A549 (cell line): ENCODE measurements around the gene BMP10. TPM values are rescaled to one million over a fixed set of nuclear protein-coding genes. Genes with fewer than 3 reads are reported as not detected.
A peak's percentile ranks its signal among the peaks of the same experiment; 100 is the strongest.

Experiments used
- ATAC-seq, 2 experiments: fragments of 200-7000 bp in 1 of 2; fragments of >200 bp in 1 of 2; cut with Nextera tagmentation in 1 of 2; cut with Tn5 transposase in 1 of 2; 3 replicates each; pipeline versions ENCODE4 v1.8.0 to v1.9.1; 2018 to 2020; ENCODE audit warnings: mild to moderate bottlenecking in 1 of 2, moderate library complexity in 1 of 2
- CTCF ChIA-PET: fragments of 300-600 bp; sonication (Branson Sonifier 250); formaldehyde crosslinking; extraction: SDS; loops from one replicate; lab custom pipeline; 2021; ENCODE audit warnings: antibody characterized with exemption, inconsistent platforms; lab: Yijun Ruan, JAX
- POLR2A ChIA-PET: fragments of 350-600 bp; formaldehyde crosslinking; extraction: SDS; loops from one replicate; lab custom pipeline; 2021; ENCODE audit warnings: antibody characterized with exemption, inconsistent platforms; lab: Yijun Ruan, JAX
- DNase-seq, 2 experiments: peaks; one replicate each; pipeline versions ENCODE4 v3.0.0 to v3.0.0-alpha.2; 2011 to 2016; ENCODE audit warnings: low read depth in 1 of 2, low spot score in 1 of 2
- FAIRE-seq: peaks from 2 replicates; lab custom pipeline; 2011; peaks lifted over from hg19 to GRCh38; lab: Jason Lieb, UNC
- H3K27ac ChIP-seq, 2 experiments: fragments of >200 bp; sonication (Bioruptor Twin); formaldehyde crosslinking; 3 replicates each; pipeline ENCODE4 v1.5.1; 2016 to 2017
- H3K4me1 ChIP-seq: fragments of >200 bp; sonication (Bioruptor Twin); formaldehyde crosslinking; 3 replicates; pipeline ENCODE4 v1.6.1; 2016
- H3K4me2 ChIP-seq: fragments of >200 bp; sonication (Bioruptor Twin); formaldehyde crosslinking; 3 replicates; pipeline ENCODE4 v1.6.1; 2016
- H3K4me3 ChIP-seq: fragments of >200 bp; sonication (Bioruptor Twin); formaldehyde crosslinking; 3 replicates; pipeline ENCODE4 v1.5.1; 2016
- H3K9me3 ChIP-seq: fragments of >200 bp; sonication (Bioruptor Twin); formaldehyde crosslinking; 3 replicates; pipeline ENCODE4 v1.6.1; 2016
- CBX2 ChIP-seq: fragments of 200-600 bp; sonication (generic); IDR thresholded peaks from 2 replicates; pipeline ENCODE4 v1.6.1; 2016; ENCODE audit warnings: low read depth, mild to moderate bottlenecking, borderline replicate concordance
- CBX8 ChIP-seq: fragments of 200-600 bp; sonication (generic); IDR thresholded peaks from 2 replicates; pipeline ENCODE4 v1.6.1; 2016
- CHD4 ChIP-seq: fragments of 200-600 bp; sonication (generic); IDR thresholded peaks from 2 replicates; pipeline ENCODE4 v1.6.1; 2016; ENCODE audit warnings: antibody characterized with exemption, mild to moderate bottlenecking, borderline replicate concordance
- EHF ChIP-seq: fragments of 250-450 bp; sonication (Bioruptor Pico); IDR thresholded peaks from 2 replicates; pipeline ENCODE4 v1.5.0; 2020; ENCODE audit warnings: mild to moderate bottlenecking
- ELK1 ChIP-seq: fragments of 150-350 bp; IDR thresholded peaks from 2 replicates; pipeline ENCODE4 v1.6.1; 2014; ENCODE audit warnings: low read depth, mild to moderate bottlenecking, low read length
- ESRRA ChIP-seq: fragments of 150-350 bp; IDR thresholded peaks from 2 replicates; pipeline ENCODE4 v1.6.1; 2014; ENCODE audit warnings: mild to moderate bottlenecking, low read length, borderline replicate concordance
- FOSL2 ChIP-seq, 2 experiments: fragments of 450-650 bp in 1 of 2; fragments of >200 bp in 1 of 2; sonication (Bioruptor Twin) in 1 of 2; formaldehyde crosslinking; IDR thresholded peaks; 2 replicates each; pipeline versions ENCODE4 v1.5.0 to v1.6.1; 2016 to 2020; ENCODE audit warnings: mild to moderate bottlenecking in 1 of 2, moderate library complexity in 1 of 2
- HDAC2 ChIP-seq: fragments of 200-600 bp; sonication (generic); IDR thresholded peaks from 2 replicates; pipeline ENCODE4 v1.6.1; 2016
- HOXA7 ChIP-seq: fragments of 250-450 bp; sonication (Bioruptor Pico); IDR thresholded peaks from 2 replicates; pipeline ENCODE4 v1.5.0; 2020; ENCODE audit warnings: mild to moderate bottlenecking, moderate library complexity
- HOXB5 ChIP-seq: fragments of 250-450 bp; sonication (Bioruptor Pico); IDR thresholded peaks from 2 replicates; pipeline ENCODE4 v1.5.0; 2020; ENCODE audit warnings: mild to moderate bottlenecking, moderate library complexity
- JUN ChIP-seq, 2 experiments: fragments of >200 bp; sonication (Bioruptor Twin); formaldehyde crosslinking; IDR thresholded peaks; 2 replicates in 1 of 2; 3 replicates in 1 of 2; pipeline ENCODE4 v1.6.1; 2016 to 2017
- MAFK ChIP-seq: fragments of 450-650 bp; IDR thresholded peaks from 2 replicates; pipeline ENCODE4 v1.6.1; 2014; ENCODE audit not compliant: partially characterized antibody
- NFE2L2 ChIP-seq: fragments of 150-350 bp; conservative IDR thresholded peaks from 2 replicates; pipeline ENCODE4 v1.6.1; 2014; ENCODE audit warnings: low read length
- NPAS2 ChIP-seq: fragments of 250-450 bp; sonication (Bioruptor Pico); IDR thresholded peaks from 2 replicates; pipeline ENCODE4 v1.8.0; 2022; ENCODE audit warnings: mild to moderate bottlenecking, moderate library complexity, borderline replicate concordance
- NR3C1 ChIP-seq: fragments of >200 bp; sonication (Bioruptor Twin); formaldehyde crosslinking; IDR thresholded peaks from 3 replicates; pipeline ENCODE4 v1.6.1; 2017
- PHF8 ChIP-seq: fragments of 200-600 bp; sonication (generic); IDR thresholded peaks from 2 replicates; pipeline ENCODE4 v1.6.1; 2016; ENCODE audit warnings: low read depth, mild to moderate bottlenecking, antibody characterized with exemption, moderate library complexity, borderline replicate concordance
- POLR2A ChIP-seq: IDR thresholded peaks from 2 replicates; pipeline ENCODE4 v1.6.1; 2012; ENCODE audit warnings: mild to moderate bottlenecking, low read length
- REST ChIP-seq: fragments of 200-600 bp; sonication (generic); IDR thresholded peaks from 2 replicates; pipeline ENCODE4 v1.6.1; 2016; ENCODE audit warnings: antibody characterized with exemption, mild to moderate bottlenecking, moderate library complexity
- RFX5 ChIP-seq: fragments of 450-650 bp; IDR thresholded peaks from 2 replicates; pipeline ENCODE4 v1.7.1; 2014; ENCODE audit warnings: antibody characterized with exemption, mild to moderate bottlenecking, moderate library complexity
- TFCP2L1 ChIP-seq: fragments of 250-450 bp; sonication (Bioruptor Pico); IDR thresholded peaks from 2 replicates; pipeline ENCODE4 v1.5.0; 2021; ENCODE audit warnings: mild to moderate bottlenecking
- ZC3H11A ChIP-seq: fragments of 450-650 bp; IDR thresholded peaks from 2 replicates; pipeline ENCODE4 v1.6.1; 2014; ENCODE audit warnings: antibody characterized with exemption, mild to moderate bottlenecking
- WGBS: methylation state at CpG from one replicate; pipeline ENCODE4 v1.1.6; 2017; ENCODE audit errors: missing lambda C conversion rate; 5-methylcytosine and 5-hydroxymethylcytosine counted together
- polyA plus RNA-seq, 4 experiments: library from polyadenylated mRNA; depleted of rRNA in 3 of 4; stranded (reverse); fragments of >200 nt; fragmentation: RNase III in 1 of 4; extraction: RNeasy Plus Mini Kit Qiagen cat#74134 plus additional on column Dnase treatment in 1 of 4; gene quantifications; 2 replicates in 3 of 4; 3 replicates in 1 of 4; pipeline ENCODE4 v1.2.3, GENCODE V29; 2011 to 2017

Gene BMP10
- polyA plus RNA-seq, 2 of the 4 experiments (the other 2 are of a cell fraction), result not detected

GRCh38 chr2:68860111-68860510, 11.1 kb downstream of the BMP10 start:
- H3K27ac ChIP-seq, result no peak overlapping the region
- no peak overlapping the region for H3K4me3 ChIP-seq
- H3K9me3 ChIP-seq, result no peaks in the 10 kb centered on the region
- 32% methylated on average over 3 of the region's 3 CpGs for WGBS
- ChIA-PET POLR2A (no interaction called here), CTCF (interaction anchor here (0.7 to 2.5 kb wide), 5 partner anchors 12 to 373 kb away, joined by 3 to 7 read pairs (median 4); no protein-coding TSS in a partner anchor)
- ATAC-seq (no peak), FAIRE-seq (no peak), DNase-seq (no peak)
- H3K4me2 ChIP-seq, result no peak overlapping the region
- TF ChIP-seq PHF8 (no peak), NR3C1 (no peak), CBX2 (no peak), CHD4 (no peak), REST (no peak), JUN (IDR thresholded peaks at IDR 0.05) (no peak), NPAS2 (no peak), HOXB5 (CRISPR knock-in tag) (no peak), MAFK (no peak), EHF (CRISPR knock-in tag) (no peak), ELK1 (no peak), ZC3H11A (no peak), HOXA7 (CRISPR knock-in tag) (no peak), CBX8 (no peak), RFX5 (no peak), POLR2A (no peak), NFE2L2 (no peak), TFCP2L1 (CRISPR knock-in tag) (no peak)
- no peaks in the 10 kb centered on the region for H3K4me1 ChIP-seq

GRCh38 chr2:68857855-68858456, 13.2 kb downstream of the BMP10 start:
- no peak for ATAC-seq
- no peak for TF ChIP-seq FOSL2 (IDR thresholded peaks at IDR 0.05)
- no peak for TF ChIP-seq FOSL2 (CRISPR knock-in tag; IDR thresholded peaks at IDR 0.05)
- TF ChIP-seq HDAC2, result no peak
- TF ChIP-seq HOXB5 (CRISPR knock-in tag), result no peak
- no peak for TF ChIP-seq ESRRA
- no peak for TF ChIP-seq JUN (IDR thresholded peaks at IDR 0.05)
- no peak for TF ChIP-seq CBX8
- TF ChIP-seq, all 56 proteins: peak for 0
- WGBS, result 41% methylated on average over 4 of the region's 4 CpGs
- H3K4me3 ChIP-seq, result no peak overlapping the region
- no peak overlapping the region for H3K4me2 ChIP-seq
- ChIA-PET POLR2A (no interaction called here), CTCF (interaction anchor here (0.7 to 1.7 kb wide), 5 partner anchors 9 to 109 kb away, joined by 3 to 6 read pairs (median 3); no protein-coding TSS in a partner anchor)
- FAIRE-seq, result peak; percentile 43
- no peak overlapping the region for H3K27ac ChIP-seq
- no peak for DNase-seq
- H3K4me1 ChIP-seq, result no peaks in the 10 kb centered on the region
- no peaks in the 10 kb centered on the region for H3K9me3 ChIP-seq
